ENCODE results near the gene ASCL4.
"Not testable (repeated sequence)": the region's sequence is repeated elsewhere in the genome, so short reads cannot be mapped to it uniquely, and the experiment has no call there.

The ASCL4 gene, protein sequence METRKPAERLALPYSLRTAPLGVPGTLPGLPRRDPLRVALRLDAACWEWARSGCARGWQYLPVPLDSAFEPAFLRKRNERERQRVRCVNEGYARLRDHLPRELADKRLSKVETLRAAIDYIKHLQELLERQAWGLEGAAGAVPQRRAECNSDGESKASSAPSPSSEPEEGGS

DNA sequence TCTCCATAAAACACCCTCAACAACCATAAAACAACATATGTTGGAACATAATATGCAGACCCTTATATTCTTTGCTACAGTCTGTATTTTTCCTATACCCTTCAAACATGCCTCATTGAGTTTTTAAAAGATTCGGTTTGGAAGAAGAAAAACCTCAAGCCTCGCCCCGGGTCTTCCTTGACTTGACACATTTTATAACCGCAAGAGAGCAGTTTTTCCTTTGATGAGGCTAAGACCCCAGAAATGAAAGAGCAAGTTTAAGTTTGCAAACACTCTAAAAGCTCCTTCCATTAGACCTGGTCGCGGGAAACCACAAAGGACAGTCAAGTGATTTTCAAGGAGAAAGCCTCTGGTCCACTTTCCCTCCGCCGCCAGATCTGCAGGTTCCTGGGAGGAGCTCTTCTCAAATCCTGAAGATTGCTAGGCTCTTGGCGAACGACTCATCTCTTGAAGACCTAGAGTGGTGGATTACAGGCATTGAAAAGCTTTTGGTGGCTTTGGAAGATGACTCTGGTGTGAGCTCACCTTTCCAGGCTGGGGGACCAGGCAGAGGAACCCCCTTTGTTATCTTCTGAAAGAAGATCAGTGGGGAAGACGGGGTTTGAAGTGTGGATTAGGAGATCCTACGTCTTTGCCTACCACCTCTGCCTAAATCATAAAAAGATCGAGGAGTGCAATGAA is at the start of gene ASCL4:
ASCL4 (plus strand) TSS at position 356 of the 681 bp plus-strand sequence. CDS start 515 bp downstream, outside the sequence.
- no peak for DNase-seq

DNA sequence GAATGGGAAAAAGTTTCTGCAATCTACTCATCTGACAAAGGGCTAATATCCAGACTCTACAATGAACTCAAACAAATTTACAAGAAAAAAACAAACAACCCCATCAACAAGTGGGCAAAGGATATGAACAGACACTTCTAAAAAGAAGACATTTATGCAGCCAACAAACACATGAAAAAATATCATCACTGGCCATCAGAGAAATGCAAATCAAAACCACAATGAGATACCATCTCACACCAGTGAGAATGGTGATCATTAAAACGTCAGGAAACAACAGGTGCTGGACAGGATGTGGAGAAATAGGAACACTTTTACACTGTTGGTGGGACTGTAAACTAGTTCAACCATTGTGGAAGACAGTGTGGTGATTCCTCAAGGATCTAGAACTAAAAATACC is 47.2 kb upstream of the ASCL4 start:
- DNase-seq: not testable (repeated sequence)

DNA sequence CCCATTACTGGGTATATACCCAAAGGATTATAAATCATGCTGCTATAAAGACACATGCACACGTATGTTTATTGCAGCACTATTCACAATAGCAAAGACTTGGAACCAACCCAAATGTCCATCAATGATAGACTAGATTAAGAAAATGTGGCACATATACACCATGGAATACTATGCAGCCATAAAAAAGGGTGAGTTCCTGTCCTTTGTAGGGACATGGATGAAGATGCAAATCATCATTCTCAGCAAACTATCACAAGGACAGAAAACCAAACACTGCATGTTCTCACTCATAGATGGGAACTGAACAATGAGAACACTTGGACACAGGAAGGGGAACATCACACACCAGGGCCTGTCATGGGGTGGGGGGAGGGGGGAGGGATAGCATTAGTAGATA is 46.8 kb upstream of the ASCL4 start:
- not testable (repeated sequence) for DNase-seq

DNA sequence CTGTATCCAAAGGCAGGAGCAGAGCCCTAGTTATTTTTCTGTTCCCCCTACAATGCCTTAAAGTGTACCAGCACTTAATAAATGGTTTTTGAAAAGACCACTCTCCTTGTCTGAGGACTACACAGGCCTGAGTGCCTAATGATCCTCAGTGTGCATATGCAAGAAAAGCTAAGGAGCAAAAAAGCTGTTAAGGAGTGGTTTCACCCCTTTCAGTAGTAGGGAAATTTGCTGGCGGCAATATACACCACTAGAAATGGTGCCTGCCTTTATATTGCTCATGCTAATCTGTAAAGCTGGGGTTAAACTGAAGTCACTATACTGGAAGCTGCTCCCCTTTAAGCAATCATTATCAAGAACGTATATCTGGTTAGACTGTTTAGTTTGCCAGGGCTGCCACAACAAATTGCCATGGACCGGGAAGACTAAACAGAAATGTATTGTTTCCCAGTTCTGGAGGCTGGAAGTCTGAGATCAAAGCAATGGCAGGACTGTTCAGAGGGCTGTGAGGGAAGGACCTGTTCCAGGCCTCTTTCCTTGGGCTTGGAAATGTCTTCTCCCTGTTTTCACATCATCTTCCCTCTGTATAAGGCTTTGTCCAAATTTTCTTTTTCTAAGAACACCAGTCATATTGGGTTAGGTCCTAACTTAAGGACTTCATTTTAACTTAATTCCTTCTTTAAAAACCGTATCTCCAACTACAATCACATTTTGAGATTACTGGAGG is 43.7 kb upstream of the ASCL4 start:
- no peak for DNase-seq

DNA sequence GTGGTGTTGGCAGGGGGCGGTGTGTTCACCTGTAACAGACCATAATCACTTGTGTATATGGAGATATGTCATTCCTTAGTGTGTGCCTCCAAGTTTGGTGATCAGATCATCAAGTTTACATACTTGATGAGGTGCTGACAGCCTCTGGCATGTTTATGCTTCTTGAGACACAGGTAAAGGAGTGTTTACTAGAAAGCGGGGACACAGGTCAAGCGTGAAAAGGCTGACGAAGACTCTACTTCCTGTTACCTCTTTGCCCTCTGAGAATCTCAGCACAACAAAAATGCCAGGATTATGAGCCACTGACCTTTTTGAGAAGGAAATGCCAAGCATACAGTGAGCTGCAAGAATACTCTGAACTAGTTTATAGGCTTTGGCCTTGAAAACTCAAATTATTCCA is 43.1 kb upstream of the ASCL4 start:
- no peak for DNase-seq

DNA sequence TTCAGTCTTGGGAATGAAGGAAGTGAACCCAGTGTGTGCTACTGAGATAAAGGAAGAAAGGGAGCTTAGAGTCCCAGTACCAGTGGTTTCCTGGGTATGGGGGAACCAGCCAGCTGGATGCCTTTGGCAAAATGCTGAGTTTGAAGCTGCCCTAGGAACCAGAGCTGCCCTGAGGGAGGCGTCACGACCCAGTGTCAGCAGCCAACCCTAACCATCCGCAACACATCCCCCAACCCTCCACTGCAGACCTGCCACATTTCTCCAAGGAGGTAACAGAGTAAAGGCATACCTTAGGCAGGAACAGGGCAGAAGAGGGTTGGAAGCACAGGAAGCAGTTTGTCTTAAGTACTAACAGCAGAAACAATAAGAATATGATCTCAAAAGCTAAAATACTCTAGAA is 42.1 kb upstream of the ASCL4 start:
- no peak for DNase-seq

DNA sequence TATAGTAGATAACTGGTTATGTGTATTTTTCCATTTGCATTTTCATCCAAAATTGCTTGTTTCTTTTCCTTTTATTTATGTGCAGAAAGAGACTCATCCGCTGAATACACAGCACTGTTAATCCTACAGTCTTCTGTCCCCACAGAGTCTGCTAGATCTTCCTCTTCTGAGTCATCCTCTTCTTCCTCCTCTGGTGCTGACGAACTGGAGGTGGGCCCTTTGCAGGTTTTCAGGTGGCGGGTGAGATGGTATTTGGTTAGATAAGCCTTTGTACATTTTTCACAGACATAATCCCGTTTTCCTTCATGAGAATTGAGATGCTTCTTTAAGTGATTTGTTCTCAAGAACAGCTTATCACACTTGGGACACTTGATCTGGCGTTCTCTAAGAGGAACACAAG is 40.4 kb upstream of the ASCL4 start:
- DNase-seq: no peak

DNA sequence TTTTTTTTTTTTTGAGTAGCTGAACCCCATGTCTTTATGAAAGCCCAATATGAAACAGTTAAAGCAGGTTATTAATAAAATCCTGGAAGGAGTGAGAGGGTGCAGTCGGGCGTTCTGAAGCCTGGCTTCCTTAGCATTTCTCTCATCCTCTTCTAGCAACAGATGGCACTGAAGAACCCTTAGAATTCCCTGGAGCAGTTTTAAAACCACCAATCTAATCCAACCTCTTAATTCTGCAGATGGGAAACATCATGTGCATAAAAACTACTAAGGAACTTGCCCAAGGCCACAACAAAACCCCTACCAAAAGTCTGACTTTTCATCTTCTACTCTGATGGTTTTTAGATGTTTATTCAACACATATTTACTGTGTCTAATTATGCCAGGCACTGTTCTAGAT is 38.7 kb upstream of the ASCL4 start:
- DNase-seq: no peak

DNA sequence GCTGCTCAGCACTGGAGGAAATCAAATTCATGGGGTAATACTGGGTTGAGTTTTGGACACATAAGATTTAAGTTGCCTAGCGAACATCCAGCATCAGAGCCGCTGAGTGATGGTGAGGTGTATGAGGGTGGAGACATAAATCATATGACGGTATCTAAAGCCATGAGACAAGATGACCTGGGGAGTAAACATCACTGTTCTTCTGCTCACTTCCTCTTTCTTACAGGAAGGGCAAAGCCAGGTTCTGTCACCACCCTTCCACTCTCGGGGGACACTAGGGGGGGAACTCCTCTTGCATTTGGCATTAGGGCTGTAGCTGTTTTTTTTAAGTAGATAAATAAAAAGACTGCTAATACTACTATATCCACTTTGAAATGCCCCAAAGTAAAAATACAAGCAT is 37.6 kb upstream of the ASCL4 start:
- no peak for DNase-seq

DNA sequence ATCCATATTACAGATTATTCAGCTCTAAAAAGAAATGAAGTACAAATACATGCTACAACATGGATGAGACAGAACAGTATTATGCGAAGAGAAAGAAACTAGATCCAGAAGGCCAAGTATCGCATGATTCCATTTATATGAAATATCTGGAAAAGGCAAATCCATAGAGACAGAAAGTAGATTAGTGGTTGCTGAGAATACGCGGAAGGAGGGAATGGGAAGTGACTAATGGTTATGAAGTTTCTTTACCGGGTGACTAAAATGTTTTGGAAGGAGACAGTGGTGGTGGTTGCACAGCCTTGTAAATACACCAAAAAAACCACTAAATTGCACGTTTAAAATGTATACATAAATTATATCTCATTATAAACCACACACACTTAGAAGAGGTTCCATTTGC is 26.0 kb upstream of the ASCL4 start:
- no peak for DNase-seq

DNA sequence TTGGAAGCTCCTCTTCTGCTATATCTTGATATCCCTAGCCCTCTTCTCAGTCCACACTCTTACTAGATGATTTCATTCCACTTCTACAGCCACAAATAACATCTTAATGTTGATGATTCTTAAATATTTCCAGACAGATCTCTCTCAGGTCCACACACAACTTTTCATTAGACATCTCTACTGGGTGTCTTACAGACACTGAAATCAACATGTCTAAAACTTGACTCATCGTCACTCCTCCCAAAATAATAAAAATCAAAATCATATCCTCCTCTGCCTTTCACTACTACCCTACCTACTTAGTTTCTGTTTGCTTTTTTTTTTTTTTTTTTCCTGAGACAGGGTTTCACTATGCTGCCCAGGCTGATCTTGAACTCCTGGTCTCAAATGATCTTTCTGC is 25.4 kb upstream of the ASCL4 start:
- no peak for DNase-seq

DNA sequence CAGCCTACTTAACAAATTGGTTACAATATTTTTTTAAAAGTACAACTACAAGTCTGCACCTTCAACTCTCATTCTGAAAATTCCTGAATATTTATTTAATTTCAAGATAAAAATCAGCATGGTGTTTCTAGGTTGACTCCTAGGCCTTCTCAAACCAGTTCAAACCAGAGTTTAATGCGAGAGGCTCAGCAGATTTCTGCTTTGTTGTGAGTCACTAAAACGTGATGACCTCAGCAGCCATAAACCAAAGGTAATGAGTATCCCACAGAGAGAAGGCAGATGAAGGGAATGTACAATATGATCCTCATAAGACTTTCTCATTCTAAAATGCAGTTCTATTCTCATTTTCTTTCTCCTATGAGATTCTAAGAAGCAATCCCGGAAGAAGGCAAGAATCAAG is 15.1 kb upstream of the ASCL4 start:
- peak; percentile 31 for DNase-seq

DNA sequence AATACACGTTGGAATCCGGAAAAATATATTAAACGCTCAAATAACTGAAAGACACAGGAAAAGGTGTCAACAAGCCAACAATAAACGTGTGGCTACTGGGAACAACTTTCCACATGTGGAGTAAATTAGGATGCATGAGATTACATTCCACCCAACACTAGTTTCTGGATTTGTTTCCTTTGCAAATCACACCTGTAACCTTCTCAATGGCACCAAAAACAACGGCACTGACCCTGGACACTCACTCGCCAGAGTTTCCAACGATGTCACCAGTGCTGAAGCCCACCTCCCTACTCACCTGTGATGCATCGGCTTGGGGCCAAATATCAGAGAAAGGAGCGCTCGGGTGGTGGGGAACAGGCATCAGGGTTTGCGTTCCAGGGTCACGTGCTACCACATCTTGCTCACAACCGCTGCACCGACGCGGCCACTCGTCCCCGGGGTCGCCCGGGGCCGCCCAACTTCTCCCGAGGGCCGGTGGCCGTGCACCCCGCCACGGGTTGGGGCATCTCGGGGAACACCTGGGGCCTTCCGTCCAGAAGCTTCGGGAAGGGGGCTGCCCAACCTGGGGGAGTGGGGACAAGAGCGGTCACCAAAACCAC is 14.2 kb upstream of the ASCL4 start:
- no peak for DNase-seq

DNA sequence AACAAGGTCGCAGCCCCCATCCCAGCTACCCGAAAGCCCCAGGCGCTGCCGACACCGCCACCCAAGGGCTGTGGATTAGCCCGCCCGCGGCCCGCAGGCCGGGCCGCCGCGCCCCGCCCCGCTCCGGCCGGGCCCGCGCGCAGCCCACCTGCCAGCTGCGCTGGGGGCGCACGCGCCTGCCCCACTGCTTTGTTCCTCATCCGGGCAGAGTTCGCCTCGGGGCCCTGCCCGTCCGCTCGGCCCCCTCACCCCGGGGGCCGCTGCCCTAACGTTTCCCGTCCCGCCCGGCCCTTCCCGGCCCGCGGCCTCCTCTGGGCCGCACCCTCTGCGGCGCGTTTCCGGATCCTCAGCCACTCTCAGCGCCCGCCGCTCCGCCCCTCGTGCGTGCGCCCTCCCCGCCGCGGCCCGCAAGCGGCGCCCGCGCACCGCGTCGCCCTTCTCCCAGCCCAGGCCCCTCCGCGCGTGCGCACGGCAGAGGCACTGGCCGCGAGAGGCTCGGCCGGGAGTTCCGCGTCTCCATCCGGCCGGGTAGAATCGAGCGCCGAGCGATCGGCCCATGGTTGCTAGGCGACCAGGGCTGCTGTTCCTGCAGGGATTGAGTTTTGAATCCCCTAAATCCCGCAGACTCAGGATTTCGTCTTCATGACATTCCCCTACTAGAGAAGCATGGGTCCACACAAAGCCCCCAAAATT is 13.5 kb upstream of the ASCL4 start, which contains the start of gene PRDM4:
PRDM4 (minus strand) TSS at position 329 of the 693 bp plus-strand sequence. CDS start 622 bp downstream, outside the sequence.
- DNase-seq: peak; percentile 66

DNA sequence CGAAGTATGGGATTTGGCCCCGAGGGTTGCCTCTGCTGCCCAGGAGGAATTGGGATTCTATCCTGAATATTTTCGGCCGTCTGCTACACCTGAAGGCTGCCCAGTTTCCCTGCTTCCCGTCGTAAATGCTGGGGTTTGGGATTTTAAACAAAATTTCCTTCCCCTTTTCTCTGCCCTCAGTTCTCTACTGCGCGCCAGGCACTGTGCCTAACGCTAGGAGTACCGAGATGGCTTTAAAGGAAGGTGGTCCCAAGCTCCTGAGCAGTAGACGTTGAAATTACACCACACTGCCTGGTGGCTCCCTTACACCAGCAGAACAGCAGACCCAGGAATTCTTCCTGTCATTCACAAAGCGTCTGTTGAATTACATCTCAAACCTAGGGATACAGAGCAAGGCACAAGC is 13.0 kb upstream of the ASCL4 start:
- peak; percentile 34 for DNase-seq

DNA sequence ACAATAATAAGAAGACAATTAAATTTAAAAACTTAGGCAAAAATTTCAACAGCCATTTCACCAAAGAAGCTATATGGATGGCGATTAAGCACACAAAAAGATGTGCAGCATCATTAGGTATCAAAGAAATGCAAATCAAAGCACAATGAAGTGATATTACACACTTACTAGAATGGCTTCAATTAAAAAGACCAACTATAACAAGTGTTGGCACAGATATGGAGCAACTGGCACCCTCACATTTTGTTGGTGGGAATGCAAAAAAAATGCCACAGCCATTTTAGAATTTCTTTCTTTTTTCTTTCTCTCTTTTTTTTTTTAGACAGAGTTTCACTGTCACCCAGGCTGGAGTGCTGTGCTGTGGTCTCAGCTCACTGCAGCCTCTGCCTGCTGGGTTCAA is 11.6 kb upstream of the ASCL4 start:
- DNase-seq: no peak

DNA sequence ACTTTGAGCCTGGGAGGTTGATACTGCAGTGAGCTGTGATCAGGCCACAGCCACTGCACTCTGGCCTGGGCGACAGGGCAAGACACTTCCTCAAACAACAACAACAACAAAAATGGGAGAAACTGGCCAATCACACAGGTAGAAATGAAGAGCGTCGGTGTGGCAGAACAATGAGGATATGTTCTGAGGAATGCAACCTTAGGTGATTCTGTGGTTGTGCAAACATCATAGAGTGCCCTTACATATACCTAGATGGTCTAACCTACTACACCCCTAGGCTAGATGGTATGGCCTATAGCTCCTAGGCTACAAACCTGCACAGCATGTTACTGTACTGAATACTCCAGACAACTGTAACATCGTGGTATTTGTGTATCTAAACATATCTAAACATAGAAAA is 9.9 kb upstream of the ASCL4 start:
- DNase-seq: no peak

DNA sequence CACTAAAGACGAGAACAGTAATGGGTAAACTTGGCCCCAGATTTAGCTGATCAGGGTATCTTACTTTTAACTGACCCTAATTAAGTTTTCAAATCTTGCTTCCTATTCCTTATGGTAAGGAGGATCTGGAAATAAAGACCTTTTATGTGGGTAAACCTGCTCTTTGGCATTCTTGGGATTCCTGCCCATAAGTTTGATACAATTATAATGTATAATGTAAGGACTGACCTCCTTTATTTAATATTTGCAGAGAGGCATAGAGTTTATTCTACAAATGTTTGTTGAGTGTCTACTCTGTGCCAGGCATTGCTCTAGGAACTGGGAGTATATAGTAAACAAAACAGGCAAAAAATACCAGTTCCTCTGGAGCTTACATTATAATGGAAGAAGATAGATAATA is 9.2 kb upstream of the ASCL4 start:
- no peak for DNase-seq

DNA sequence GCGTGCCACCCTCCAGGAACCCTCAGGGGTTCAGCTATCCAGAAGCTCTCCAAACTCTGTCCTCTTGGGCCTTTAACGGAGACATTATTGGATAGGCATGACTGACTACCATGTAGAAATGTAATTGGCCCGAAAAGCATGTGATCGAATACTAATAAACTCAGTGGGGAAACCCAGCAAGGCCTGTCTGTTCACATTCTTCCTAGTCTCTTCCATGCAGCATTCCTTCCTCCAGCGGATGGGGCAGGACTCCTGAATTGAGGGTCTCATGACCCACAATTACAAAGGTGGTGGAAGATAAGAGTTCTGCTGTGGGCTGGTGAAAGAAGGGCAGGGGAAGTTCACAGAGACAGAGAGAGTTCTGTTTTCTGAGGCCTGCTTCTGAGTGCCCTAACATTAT is 7.0 kb upstream of the ASCL4 start:
- no peak for DNase-seq

DNA sequence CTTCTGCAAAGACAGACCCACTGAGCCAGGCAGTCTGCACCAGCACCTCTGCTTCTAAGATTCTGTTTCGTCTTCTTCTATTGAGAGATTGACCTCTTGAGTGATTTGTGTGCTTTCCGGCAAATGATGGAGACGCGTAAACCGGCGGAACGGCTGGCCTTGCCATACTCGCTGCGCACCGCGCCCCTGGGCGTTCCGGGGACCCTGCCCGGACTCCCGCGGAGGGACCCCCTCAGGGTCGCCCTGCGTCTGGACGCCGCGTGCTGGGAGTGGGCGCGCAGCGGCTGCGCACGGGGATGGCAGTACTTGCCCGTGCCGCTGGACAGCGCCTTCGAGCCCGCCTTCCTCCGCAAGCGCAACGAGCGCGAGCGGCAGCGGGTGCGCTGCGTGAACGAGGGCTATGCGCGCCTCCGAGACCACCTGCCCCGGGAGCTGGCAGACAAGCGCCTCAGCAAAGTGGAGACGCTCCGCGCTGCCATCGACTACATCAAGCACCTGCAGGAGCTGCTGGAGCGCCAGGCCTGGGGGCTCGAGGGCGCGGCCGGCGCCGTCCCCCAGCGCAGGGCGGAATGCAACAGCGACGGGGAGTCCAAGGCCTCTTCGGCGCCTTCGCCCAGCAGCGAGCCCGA is 703 bp downstream of the ASCL4 start:
- no peak for DNase-seq

DNA sequence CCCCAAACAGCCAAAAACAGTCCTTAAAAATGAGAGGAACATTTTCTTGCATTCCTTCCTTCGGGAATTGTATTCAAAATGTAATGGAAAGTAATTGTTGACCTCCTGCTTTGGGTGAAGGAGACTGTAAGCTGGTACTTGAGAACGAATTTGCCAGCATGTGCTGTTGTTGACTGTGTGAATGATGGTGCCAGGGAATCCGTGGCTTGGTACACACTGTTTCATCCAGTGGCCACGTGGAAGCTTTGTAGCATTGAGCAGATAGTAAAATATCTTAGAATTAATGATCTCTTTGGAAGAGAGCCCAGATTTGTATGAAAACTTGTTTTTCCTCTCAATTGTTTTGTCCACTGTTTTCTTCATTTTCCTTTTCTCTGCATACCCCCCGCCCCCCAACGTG is 1.7 kb downstream of the ASCL4 start:
- DNase-seq: no peak

DNA sequence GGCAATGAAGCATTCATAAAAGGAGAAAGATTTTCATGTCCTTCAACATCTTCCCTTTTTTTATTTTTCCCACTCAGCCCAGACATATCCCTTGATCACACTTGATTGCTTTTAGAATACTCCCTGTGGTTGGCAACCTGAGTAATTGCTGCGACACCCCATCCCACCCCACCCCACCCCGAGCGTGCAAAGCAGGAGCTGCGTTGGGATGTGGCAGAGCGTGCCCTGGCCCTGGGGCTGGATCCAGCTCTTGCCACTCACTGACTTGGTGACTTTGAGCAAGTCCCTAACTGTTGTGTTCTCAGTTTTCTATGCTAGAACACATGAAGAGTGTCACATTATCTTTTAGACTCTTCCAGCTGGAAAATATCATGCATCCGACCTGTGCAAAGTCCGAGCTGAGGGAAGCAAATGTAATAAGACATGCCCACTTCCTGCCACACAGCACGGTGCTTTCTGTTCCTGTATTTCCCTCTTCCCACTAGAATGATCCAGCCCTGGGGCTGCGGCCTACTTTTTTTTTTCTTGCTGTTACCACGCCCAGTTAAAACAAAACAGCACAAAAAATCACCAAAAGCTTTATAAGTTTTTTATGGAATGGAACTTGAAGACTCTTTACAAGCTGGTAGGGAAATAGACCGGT is 4.0 kb downstream of the ASCL4 start:
- DNase-seq: no peak

Measured in NCI-H510A treated with DMSO at 0.1 percent for 48 hours (cell line).